Germinal center (tissue), 1 donor: ENCODE measurements around the gene ECHDC1.
"Not testable (repeated sequence)": the region's sequence is repeated elsewhere in the genome, so short reads cannot be mapped to it uniquely, and the experiment has no call there.

Experiments used
- DNase-seq: peaks from one replicate; pipeline ENCODE4 v3.0.0; 2012; ENCODE audit warnings: mixed read lengths, low spot score

Gene ECHDC1

GRCh38 chr6:127342296-127342945 is 988 bp downstream of the ECHDC1 start:
- DNase-seq: peak; percentile 3

GRCh38 chr6:127341471-127342202 is 1.8 kb downstream of the ECHDC1 start:
- peak; percentile 59 for DNase-seq

GRCh38 chr6:127340171-127340570 is 3.2 kb downstream of the ECHDC1 start:
- no peak for DNase-seq

GRCh38 chr6:127338936-127339335 is 4.5 kb downstream of the ECHDC1 start:
- no peak for DNase-seq

- no peak for DNase-seq
Measured at GRCh38 chr6:127332383-127332961, 10.9 kb downstream of the ECHDC1 start.

- DNase-seq: not testable (repeated sequence)
Measured at GRCh38 chr6:127331256-127331655, 12.2 kb downstream of the ECHDC1 start.

- DNase-seq: no peak
Measured at GRCh38 chr6:127328043-127328609, 15.3 kb downstream of the ECHDC1 start.

- DNase-seq: no peak
Measured at GRCh38 chr6:127319686-127320085, 23.7 kb downstream of the ECHDC1 start.

- no peak for DNase-seq
Measured at GRCh38 chr6:127317388-127318128, 25.9 kb downstream of the ECHDC1 start.

GRCh38 chr6:127305741-127306140 is 37.7 kb downstream of the ECHDC1 start:
- DNase-seq: no peak

GRCh38 chr6:127303917-127304316 is 39.5 kb downstream of the ECHDC1 start:
- no peak for DNase-seq

- peak; percentile 68 for DNase-seq
Measured at GRCh38 chr6:127302728-127303660, 40.4 kb downstream of the ECHDC1 start.

GRCh38 chr6:127301199-127301700 is 42.2 kb downstream of the ECHDC1 start:
- DNase-seq: no peak

GRCh38 chr6:127300411-127300810 is 43.0 kb downstream of the ECHDC1 start:
- DNase-seq: no peak

GRCh38 chr6:127299522-127300240 is 43.7 kb downstream of the ECHDC1 start:
- DNase-seq: no peak

- no peak for DNase-seq
Measured at GRCh38 chr6:127298475-127298874, 44.9 kb downstream of the ECHDC1 start.

GRCh38 chr6:127297502-127298070 is 45.8 kb downstream of the ECHDC1 start:
- no peak for DNase-seq

GRCh38 chr6:127291495-127291894 is 51.9 kb downstream of the ECHDC1 start:
- no peak for DNase-seq

- DNase-seq: no peak
Measured at GRCh38 chr6:127290391-127291265, 52.8 kb downstream of the ECHDC1 start.
